H1 (cell line): Measurements from ENCODE around the gene NUP210. TPM values are rescaled to one million over a fixed set of nuclear protein-coding genes. Genes with fewer than 3 reads are reported as not detected.

ENCODE experiments used
- NANOG ChIP-seq: IDR thresholded peaks from 2 replicates; pipeline ENCODE4 v1.6.1; 2011; ENCODE audit warnings: low read length, low read depth, mild to moderate bottlenecking, inconsistent platforms; ENCODE audit not compliant: insufficient read depth, poor library complexity, severe bottlenecking
- TAF7 ChIP-seq: optimal IDR thresholded peaks from 2 replicates; pipeline ENCODE3; 2011; ENCODE audit warnings: low read depth, mild to moderate bottlenecking, inconsistent platforms, low read length, moderate library complexity, borderline replicate concordance
- TBP ChIP-seq: IDR thresholded peaks from 2 replicates; pipeline ENCODE4 v1.6.1; 2011; ENCODE audit warnings: low read depth, low read length, improper control_type of control experiment
- TCF12 ChIP-seq: IDR thresholded peaks from 2 replicates; pipeline ENCODE4 v1.6.1; 2011; ENCODE audit warnings: low read depth, mild to moderate bottlenecking, low read length
- polyA plus RNA-seq, 7 experiments: library from polyadenylated mRNA; depleted of rRNA in 3 of 7; stranded (reverse) in 5 of 7; unstranded in 2 of 7; fragments of >200 nt in 5 of 7; fragments of 200-250 nt in 2 of 7; gene quantifications; 1 replicate in 5 of 7; 2 replicates in 1 of 7; 4 replicates in 1 of 7; pipeline versions ENCODE4 v1.2.1 to v1.2.3, GENCODE V29; 2011 to 2013; ENCODE audit warnings: missing spikeins in 2 of 7, mixed read lengths in 2 of 7
- total RNA-seq: library from RNA; stranded (reverse); fragmentation: NEBNext Ultra II Directional; extraction: Animal tissue kit (Norgen Biotek cat#: 25700); gene quantifications from 2 replicates; pipeline ENCODE4 v1.2.1, GENCODE V29; 2021

NUP210 gene
- total and polyA plus RNA-seq, 2 of the 8 experiments (the other 6 are each of a cell fraction or from before 2014, with no cell fraction given) = 51.0 to 53.7 TPM

DNA sequence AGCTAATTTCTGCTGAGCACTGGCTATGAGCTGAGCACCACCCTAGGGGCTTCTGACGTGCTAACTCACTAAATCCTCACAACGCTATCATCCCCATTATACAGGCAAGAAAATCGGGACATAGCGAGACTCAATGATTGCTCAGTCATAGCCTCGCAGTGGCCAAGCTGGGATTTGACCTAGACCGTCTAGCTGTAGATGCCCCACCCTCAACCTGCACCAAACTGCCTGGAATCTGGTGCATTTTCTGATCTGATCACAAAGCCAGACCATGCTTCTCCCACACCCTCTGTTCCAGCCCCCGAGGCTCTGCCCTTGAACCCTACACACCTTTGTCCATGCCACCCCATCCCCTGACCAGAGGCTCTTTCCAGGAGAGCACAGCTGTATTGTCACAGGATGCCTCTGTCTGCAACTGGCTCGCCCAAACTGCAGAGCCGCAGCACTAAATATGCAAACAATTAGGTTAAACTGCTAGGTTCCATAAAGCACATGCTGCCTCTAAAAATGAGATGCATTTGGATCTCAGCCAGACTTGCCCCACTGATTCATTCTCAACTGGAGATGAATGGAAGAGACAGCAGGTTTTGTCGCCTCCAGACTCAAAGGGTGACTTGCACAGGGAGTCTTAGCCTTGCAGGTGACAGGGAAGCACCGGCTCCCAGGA lies 95.2 kb downstream of the NUP210 start (continued):
- TF ChIP-seq TBP (no peak), NANOG (no peak), TAF7 (no peak), TCF12 (no peak)
